ENCODE results near the gene ZC3H7B.
"Not testable (repeated sequence)": the region's sequence is repeated elsewhere in the genome, so short reads cannot be mapped to it uniquely, and the experiment has no call there.

ZC3H7B gene

GRCh38 chr22:41301085-41302020 lies at the start of gene ZC3H7B:
TSS of gene ZC3H7B (plus strand) at chr22:41301525. CDS start at chr22:41320661, 19,136 bp downstream.
- peak; percentile 83 for DNase-seq

GRCh38 chr22:41252365-41252764 lies 49.0 kb upstream of the ZC3H7B start:
- DNase-seq = no peak

- no peak for DNase-seq
These were observed 47.1 kb upstream of the ZC3H7B start for GRCh38 chr22:41254230-41254629.

- DNase-seq = no peak
These were observed 44.8 kb upstream of the ZC3H7B start for GRCh38 chr22:41256254-41257253.

GRCh38 chr22:41257696-41258095 lies 43.6 kb upstream of the ZC3H7B start:
- no peak for DNase-seq

GRCh38 chr22:41259756-41260155 lies 41.6 kb upstream of the ZC3H7B start:
- not testable (repeated sequence) for DNase-seq

- no peak for DNase-seq
These were observed 40.5 kb upstream of the ZC3H7B start for GRCh38 chr22:41260871-41261270.

GRCh38 chr22:41261541-41262249 lies 39.6 kb upstream of the ZC3H7B start:
- DNase-seq = no peak

- no peak for DNase-seq
These were observed 39.0 kb upstream of the ZC3H7B start for GRCh38 chr22:41262250-41262765.

- no peak for DNase-seq
These were observed 37.6 kb upstream of the ZC3H7B start for GRCh38 chr22:41263704-41264103.

- no peak for DNase-seq
These were observed 36.9 kb upstream of the ZC3H7B start for GRCh38 chr22:41264408-41264941.

- DNase-seq = no peak
These were observed 33.4 kb upstream of the ZC3H7B start for GRCh38 chr22:41267958-41268357.

GRCh38 chr22:41271787-41272186 lies 29.5 kb upstream of the ZC3H7B start:
- no peak for DNase-seq

- DNase-seq = no peak
These were observed 28.2 kb upstream of the ZC3H7B start for GRCh38 chr22:41273128-41273527.

- no peak for DNase-seq
These were observed 26.5 kb upstream of the ZC3H7B start for GRCh38 chr22:41274856-41275255.

GRCh38 chr22:41280065-41280464 lies 21.3 kb upstream of the ZC3H7B start:
- no peak for DNase-seq

GRCh38 chr22:41280854-41281253 lies 20.5 kb upstream of the ZC3H7B start:
- no peak for DNase-seq

- DNase-seq = no peak
These were observed 16.9 kb upstream of the ZC3H7B start for GRCh38 chr22:41284465-41284864.

GRCh38 chr22:41285441-41285819 lies 15.9 kb upstream of the ZC3H7B start:
- DNase-seq = peak; percentile 86

GRCh38 chr22:41285820-41286638 lies 15.3 kb upstream of the ZC3H7B start, which contains the start of gene RANGAP1:
TSS of gene RANGAP1 (minus strand) at chr22:41286187. CDS start at chr22:41281044, 5,143 bp downstream.
- peak; percentile 98 for DNase-seq

GRCh38 chr22:41286639-41287091 lies 14.7 kb upstream of the ZC3H7B start:
- peak; percentile 59 for DNase-seq
